HEK293T (cell line): ENCODE data around the gene PRG2.

Experiments used
- CTCF ChIA-PET: fragments of 350-600 bp; formaldehyde crosslinking; extraction: SDS; loops from one replicate; lab custom pipeline; 2021; ENCODE audit warnings: antibody characterized with exemption, inconsistent platforms; lab: Yijun Ruan, JAX
- POLR2A ChIA-PET: fragments of 350-600 bp; formaldehyde crosslinking; extraction: SDS; loops from one replicate; lab custom pipeline; 2020; ENCODE audit warnings: antibody characterized with exemption, inconsistent platforms; lab: Yijun Ruan, JAX
- DNase-seq: peaks from one replicate; pipeline ENCODE4 v3.0.0; 2012; ENCODE audit warnings: mixed read lengths; ENCODE audit errors: extremely low spot score
- ARNT ChIP-seq: fragments of 450-650 bp; IDR thresholded peaks from 2 replicates; pipeline ENCODE4 v1.6.1; 2017; ENCODE audit warnings: mild to moderate bottlenecking
- BHLHE40 ChIP-seq: fragments of 450-650 bp; IDR thresholded peaks from 2 replicates; pipeline ENCODE4 v1.6.1; 2016; ENCODE audit warnings: mild to moderate bottlenecking, moderate library complexity, borderline replicate concordance
- CTBP1 ChIP-seq: fragments of 450-650 bp; IDR thresholded peaks from 2 replicates; pipeline ENCODE4 v1.6.1; 2016; ENCODE audit warnings: borderline replicate concordance
- ELF4 ChIP-seq: fragments of 450-650 bp; IDR thresholded peaks from 2 replicates; pipeline ENCODE4 v1.6.1; 2017; ENCODE audit warnings: antibody characterized with exemption
- FOXA1 ChIP-seq: fragments of 450-650 bp; IDR thresholded peaks from 2 replicates; pipeline ENCODE4 v1.6.1; 2016; ENCODE audit warnings: mild to moderate bottlenecking
- FOXK2 ChIP-seq: fragments of 450-650 bp; IDR thresholded peaks from 2 replicates; pipeline ENCODE4 v1.6.1; 2016; ENCODE audit warnings: mild to moderate bottlenecking
- FOXM1 ChIP-seq: fragments of 450-650 bp; IDR thresholded peaks from 2 replicates; pipeline ENCODE4 v1.6.1; 2017; ENCODE audit warnings: mild to moderate bottlenecking, borderline replicate concordance
- HDGF ChIP-seq: fragments of 450-650 bp; IDR thresholded peaks from 2 replicates; pipeline ENCODE4 v1.6.1; 2017; ENCODE audit warnings: antibody characterized with exemption, borderline replicate concordance
- L3MBTL2 ChIP-seq: fragments of 450-650 bp; conservative IDR thresholded peaks from 2 replicates; pipeline ENCODE4 v1.6.1; 2016; ENCODE audit warnings: mild to moderate bottlenecking
- LEF1 ChIP-seq: fragments of 450-650 bp; IDR thresholded peaks from 2 replicates; pipeline ENCODE4 v1.6.1; 2017; ENCODE audit warnings: mild to moderate bottlenecking, borderline replicate concordance
- NFRKB ChIP-seq: fragments of 450-650 bp; IDR thresholded peaks from 2 replicates; pipeline ENCODE4 v1.6.1; 2016; ENCODE audit warnings: mild to moderate bottlenecking, moderate library complexity
- PKNOX1 ChIP-seq: fragments of 450-650 bp; IDR thresholded peaks from 2 replicates; pipeline ENCODE4 v1.6.1; 2016
- SP1 ChIP-seq: fragments of 450-650 bp; IDR thresholded peaks from 2 replicates; pipeline ENCODE4 v1.6.1; 2017
- SUZ12 ChIP-seq: fragments of 450-650 bp; IDR thresholded peaks from 2 replicates; pipeline ENCODE4 v1.6.1; 2016; ENCODE audit warnings: mild to moderate bottlenecking
- TARDBP ChIP-seq: fragments of 450-650 bp; IDR thresholded peaks from 2 replicates; pipeline ENCODE4 v1.6.1; 2016
- ZNF384 ChIP-seq: fragments of 450-650 bp; IDR thresholded peaks from 2 replicates; pipeline ENCODE4 v1.6.1; 2016

The PRG2 gene

DNA sequence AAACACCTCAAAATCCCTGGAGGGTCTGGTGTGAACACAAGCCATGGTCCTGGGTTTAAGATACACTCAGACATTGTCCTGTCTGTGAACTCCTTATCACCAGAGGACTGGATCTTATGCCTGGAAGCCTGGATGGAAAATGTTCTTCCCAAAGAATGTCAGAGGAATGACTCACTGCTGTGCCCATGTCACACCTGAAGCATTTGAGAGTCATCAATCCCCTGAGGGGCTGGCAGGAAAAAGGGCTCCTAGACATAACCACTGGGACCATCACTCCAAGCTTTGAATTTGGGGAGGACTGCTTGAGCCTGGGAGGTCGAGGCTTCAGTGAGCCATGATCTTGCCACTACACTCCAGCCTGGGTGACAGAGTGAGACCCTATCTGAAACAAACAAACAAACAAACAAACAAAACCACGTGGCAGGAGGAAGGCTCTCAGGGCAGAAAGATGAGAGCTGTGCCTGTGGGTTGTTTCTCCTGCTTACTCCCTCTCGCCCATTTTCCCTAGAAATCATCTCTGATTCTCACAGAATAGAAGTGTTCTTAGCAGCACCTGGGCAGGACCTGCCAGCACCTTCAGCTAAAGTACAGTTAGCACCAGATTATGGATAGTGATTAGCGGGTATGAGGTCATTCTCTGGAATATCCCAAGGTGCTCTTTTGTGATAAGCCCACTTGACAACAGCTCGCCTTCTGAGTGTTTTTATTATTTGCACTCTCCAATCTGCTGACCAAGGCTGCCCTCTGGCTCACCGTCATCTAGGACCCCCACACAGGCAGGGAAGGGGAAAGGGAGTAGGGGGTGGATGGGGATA is 11.9 kb upstream of the PRG2 start:
- CTCF ChIA-PET: no interaction called here
- DNase-seq: no peak
- TF ChIP-seq FOXM1: no peak
- POLR2A ChIA-PET: no interaction called here

GRCh38 chr11:57399972-57400578 is 9.6 kb upstream of the PRG2 start:
- no peak for TF ChIP-seq NFRKB
- TF ChIP-seq SUZ12: no peak
- no peak for TF ChIP-seq FOXM1
- no peak for TF ChIP-seq CTBP1
- POLR2A ChIA-PET: no interaction called here
- CTCF ChIA-PET: no interaction called here
- no peak for DNase-seq

- TF ChIP-seq ZNF384: no peak
- no peak for TF ChIP-seq FOXK2
- no peak for TF ChIP-seq ARNT
- no peak for TF ChIP-seq FOXM1
- TF ChIP-seq HDGF: no peak
- CTCF ChIA-PET: no interaction called here
- no peak for DNase-seq
- POLR2A ChIA-PET: no interaction called here
These were observed 8.8 kb upstream of the PRG2 start for GRCh38 chr11:57399221-57399620.

GRCh38 chr11:57397394-57397990 is 7.0 kb upstream of the PRG2 start:
- DNase-seq: no peak
- POLR2A ChIA-PET: no interaction called here
- TF ChIP-seq PKNOX1 (no peak), SUZ12 (no peak), LEF1 (no peak), BHLHE40 (no peak), NFRKB (no peak), ELF4 (no peak), TARDBP (no peak), HDGF (no peak), SP1 (no peak), CTBP1 (no peak), ARNT (no peak), FOXA1 (no peak)
- CTCF ChIA-PET: interaction anchor here (0.7 kb wide), 1 partner anchor 48 kb away, joined by 4 read pairs; no protein-coding TSS in a partner anchor

DNA sequence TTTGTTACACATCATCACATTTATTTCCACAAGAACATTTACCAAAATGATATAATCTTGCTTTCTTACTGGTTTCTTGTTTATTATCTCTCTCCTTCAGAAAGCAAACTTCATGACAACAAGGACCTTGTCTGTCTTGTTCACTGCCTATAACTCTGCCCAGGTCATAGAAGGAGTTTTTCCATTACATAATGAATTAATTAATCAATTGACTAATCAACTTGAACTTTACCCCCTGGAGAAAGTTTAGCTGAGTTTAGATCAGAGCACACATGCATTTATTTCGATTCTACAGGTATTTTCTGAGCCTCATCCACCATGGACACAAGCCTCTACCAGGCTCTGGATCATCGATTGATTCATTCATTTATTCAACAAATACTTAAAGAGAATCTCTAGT is 6.3 kb upstream of the PRG2 start:
- CTCF ChIA-PET: no interaction called here
- DNase-seq: no peak
- no peak for TF ChIP-seq NFRKB
- no peak for TF ChIP-seq TARDBP
- no peak for TF ChIP-seq PKNOX1
- no peak for TF ChIP-seq CTBP1
- TF ChIP-seq SUZ12: no peak
- TF ChIP-seq ARNT: no peak
- TF ChIP-seq HDGF: no peak
- no peak for TF ChIP-seq LEF1
- TF ChIP-seq FOXK2: no peak
- no peak for TF ChIP-seq ZNF384
- no peak for TF ChIP-seq SP1
- TF ChIP-seq FOXA1: no peak
- TF ChIP-seq BHLHE40: no peak
- TF ChIP-seq L3MBTL2: no peak
- no peak for TF ChIP-seq FOXM1
- no peak for TF ChIP-seq ELF4
- POLR2A ChIA-PET: no interaction called here

DNA sequence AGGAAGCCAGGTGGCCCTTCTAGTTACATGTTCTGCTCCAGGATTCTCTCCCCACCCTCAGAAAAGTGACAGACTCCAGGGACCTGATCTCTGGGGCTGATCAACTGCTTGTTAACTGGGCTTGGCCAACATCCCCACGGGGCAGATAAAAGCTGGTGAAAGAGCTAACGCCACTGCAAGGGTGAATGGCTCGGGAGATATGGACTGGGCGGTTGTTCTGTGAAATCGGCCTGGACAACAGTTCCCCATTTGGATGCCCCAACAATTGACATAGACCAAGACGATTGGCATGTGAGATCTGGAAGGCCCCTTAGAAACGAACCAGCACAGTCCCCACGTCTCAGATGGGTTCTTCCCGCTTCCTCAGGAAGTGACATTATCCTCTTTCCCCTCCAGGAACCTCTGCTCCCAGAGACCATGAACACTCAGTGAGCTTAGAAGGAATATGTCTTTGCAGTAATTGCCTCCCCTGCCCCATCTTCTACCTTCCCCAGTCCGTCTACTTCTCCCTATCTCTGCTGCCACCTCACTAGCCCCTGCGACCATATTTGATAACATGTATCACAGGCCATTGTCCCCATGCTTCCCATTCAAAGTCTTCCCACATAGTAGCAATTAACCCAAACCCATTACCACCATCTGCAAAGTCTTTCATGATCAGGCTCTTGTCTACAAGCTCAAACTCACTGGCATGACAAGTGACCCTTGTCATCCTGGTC is 5.6 kb upstream of the PRG2 start:
- TF ChIP-seq LEF1: no peak
- no peak for TF ChIP-seq PKNOX1
- TF ChIP-seq SUZ12: no peak
- no peak for TF ChIP-seq FOXK2
- TF ChIP-seq TARDBP: no peak
- TF ChIP-seq CTBP1: no peak
- TF ChIP-seq ZNF384: no peak
- no peak for TF ChIP-seq SP1
- no peak for TF ChIP-seq L3MBTL2
- ChIA-PET CTCF (no interaction called here), POLR2A (no interaction called here)
- no peak for DNase-seq
